HG03460 (cell line): ENCODE data around the gene VPS4B.
A peak's percentile ranks its signal among the peaks of the same experiment; 100 is the strongest.

ENCODE experiments used
- ATAC-seq: cut with Tn5 transposase; IDR thresholded peaks from one replicate; pipeline ENCODE4 v1.9.1; 2021; ENCODE audit not compliant: unreplicated experiment

The VPS4B gene

DNA sequence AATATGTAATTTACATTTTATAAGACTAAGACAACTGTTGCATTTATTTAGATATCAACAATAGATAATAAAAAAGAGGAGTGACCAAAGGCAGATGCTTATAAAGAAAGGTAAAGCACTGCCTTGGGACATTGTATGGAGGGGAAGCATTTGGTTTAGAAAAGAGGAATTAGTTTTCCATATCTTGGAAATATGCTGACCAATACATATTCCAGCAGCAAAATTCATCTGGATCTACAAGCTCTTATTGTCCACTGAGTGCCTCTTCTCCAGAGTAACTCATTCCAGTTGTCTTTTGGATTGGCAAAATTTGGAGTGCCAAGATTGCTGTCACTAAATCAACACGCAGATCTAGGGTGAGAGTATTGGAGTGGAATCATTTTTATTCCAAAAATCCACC, 8.9 kb upstream of the VPS4B start:
- ATAC-seq = no peak

DNA sequence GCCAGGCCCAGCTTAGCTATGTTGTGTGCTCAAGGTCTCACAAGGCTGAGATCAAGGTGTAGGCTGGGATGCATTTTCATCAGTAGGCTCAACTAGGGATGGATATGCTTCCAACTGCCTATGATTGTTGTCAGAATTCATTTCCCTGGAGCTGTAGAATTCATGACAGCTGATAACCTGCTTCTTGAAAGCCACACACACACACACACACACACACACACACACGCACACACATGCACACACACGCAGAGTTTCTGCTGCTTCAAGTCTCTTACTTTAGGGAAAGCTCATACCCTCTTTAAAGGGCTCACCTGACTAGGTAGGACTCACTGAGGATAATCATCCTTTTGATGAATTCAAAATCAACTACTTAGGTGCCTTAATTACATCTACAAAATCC, 8.2 kb upstream of the VPS4B start:
- no peak for ATAC-seq

DNA sequence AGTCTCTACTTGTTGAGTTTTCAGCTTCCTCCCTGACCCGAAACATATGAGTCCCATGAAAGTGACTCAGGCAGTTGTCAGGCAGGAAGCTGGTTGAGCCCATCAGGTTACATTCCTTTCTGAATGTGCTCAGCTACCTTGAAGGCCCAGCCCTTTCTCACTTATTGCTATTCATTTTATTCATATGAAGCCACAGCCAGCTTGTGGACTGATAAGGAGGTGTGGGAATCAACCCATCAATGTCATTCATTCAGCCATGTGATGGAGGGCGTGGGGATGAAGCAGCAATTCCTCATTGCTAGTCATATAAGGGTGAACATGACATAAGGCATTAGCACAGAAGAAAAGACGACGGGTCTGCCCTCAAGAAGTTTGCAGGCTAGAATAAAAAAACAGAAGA, 5.3 kb upstream of the VPS4B start:
- ATAC-seq = no peak

DNA sequence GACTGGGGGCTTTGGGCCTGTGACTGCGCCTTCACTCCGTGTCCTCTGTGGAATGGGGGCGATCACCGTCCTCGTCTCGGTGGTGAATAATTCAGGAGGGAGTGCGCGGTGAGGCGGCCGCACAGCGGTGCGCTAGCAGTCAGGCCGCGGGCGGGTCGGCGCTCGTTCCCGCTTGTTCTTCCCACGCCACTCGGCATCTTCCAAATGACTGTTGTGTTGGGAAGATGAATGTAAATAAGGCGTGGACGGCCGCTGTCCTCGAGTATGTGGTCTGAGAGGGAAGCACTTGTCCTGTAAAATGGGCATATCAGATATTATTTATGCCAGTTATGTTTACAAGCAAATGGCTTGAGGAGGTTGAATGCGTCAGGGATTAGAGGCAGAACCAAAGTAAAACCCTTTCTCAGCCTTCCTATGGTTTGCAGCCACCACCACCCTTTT, 608 bp upstream of the VPS4B start:
- ATAC-seq = peak; percentile 27

GRCh38 chr18:63421514-63421913, 762 bp downstream of the VPS4B start:
- ATAC-seq = no peak

GRCh38 chr18:63412953-63413352, 9.3 kb downstream of the VPS4B start:
- no peak for ATAC-seq

GRCh38 chr18:63410792-63411191, 11.5 kb downstream of the VPS4B start:
- no peak for ATAC-seq

GRCh38 chr18:63409301-63409700, 13.0 kb downstream of the VPS4B start:
- no peak for ATAC-seq

GRCh38 chr18:63407734-63408133, 14.5 kb downstream of the VPS4B start:
- no peak for ATAC-seq

GRCh38 chr18:63405986-63406385, 16.3 kb downstream of the VPS4B start:
- no peak for ATAC-seq

GRCh38 chr18:63402246-63403162, 19.8 kb downstream of the VPS4B start:
- ATAC-seq = no peak

DNA sequence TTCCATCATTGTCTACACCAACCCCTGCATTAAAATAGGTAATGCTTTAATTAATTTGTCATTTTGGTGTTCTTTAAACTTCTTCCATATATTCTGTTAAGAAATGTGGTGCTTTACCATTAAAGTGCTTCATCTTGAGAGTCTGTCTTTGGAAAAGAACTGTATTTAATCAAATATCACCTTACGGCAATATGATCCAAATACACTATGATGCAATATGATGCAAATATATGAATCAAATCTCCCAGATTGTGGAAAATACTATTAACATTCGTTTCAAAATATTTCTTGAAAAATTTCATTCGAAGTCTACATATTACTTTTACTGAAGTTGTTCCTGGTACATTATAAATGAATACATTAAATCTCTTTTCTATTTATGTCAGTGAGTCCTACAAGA, 23.0 kb downstream of the VPS4B start:
- no peak for ATAC-seq

DNA sequence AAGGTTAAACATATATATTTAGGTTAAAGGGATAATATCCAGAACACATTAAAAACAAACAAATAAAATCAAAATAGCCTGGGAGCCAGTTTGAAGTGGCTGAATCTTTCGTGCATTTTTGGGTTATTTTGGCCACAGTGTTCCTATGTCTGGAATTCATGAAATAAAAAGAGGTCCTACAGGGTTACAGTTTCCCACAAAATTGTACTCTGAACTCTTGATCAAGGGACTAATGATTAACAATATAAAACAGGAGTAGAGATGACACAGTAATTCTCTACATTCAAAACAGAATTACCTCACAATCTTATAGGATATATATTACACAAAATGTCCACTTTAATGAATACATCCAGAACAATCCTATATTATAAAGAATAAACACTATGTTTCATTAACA, 24.9 kb downstream of the VPS4B start:
- no peak for ATAC-seq

DNA sequence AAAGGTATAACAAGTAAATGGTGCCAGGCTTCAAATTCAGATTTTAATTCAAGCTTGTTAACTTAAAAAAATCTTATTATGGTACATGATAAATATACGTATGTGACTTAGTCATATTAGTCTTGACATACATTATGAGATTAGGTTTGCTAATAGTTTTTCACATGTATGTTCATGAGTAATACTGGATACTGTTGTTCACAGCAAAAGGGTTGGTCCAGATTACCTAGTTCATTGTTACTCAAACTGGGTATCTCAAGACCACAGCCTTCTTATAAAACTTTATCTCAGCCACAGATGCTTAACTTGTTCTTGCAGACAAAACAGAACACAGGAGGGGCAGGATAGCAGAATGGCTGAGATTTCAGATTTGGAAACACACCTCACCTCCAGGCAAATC, 26.8 kb downstream of the VPS4B start:
- no peak for ATAC-seq

DNA sequence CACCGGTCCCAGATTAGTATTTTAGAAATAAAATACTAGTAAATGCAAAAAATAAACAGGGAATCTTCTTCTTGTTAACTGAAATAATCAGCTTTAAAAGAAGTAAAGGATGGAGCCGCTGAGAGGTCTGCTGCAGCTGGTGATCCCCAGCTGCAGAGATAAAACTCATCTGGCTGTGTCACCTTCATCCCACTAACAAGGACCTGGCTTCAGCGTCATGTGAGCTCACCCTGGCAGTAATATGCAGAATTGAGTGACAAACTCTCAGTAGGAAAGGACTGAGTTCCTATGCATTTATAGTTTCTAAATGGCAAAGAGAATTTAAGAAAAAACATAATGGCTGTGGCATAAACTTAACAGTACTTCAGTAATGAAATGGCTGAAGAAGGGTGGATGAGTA, 27.3 kb downstream of the VPS4B start:
- no peak for ATAC-seq

- ATAC-seq = no peak
Observed at GRCh38 chr18:63387861-63388260, 34.4 kb downstream of the VPS4B start.

GRCh38 chr18:63382843-63383242, 39.4 kb downstream of the VPS4B start:
- no peak for ATAC-seq

DNA sequence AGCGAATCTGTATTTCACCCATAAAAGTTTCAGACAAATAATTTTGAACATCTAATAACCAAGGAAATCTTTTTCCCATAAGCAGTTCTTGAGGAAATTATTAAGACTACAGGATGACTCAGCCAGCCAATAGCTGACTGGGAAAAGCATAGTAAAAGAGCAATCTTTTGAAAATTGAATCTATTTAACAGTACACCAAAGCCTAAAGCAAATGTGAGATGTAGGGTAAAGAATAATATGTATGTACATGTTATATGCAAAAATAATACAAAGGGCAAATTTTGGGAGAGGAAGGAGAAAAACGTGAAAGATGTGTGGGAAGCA, 42.7 kb downstream of the VPS4B start:
- no peak for ATAC-seq

- no peak for ATAC-seq
Observed at GRCh38 chr18:63378919-63379638, 43.2 kb downstream of the VPS4B start.

GRCh38 chr18:63377275-63377980, 44.8 kb downstream of the VPS4B start:
- no peak for ATAC-seq

DNA sequence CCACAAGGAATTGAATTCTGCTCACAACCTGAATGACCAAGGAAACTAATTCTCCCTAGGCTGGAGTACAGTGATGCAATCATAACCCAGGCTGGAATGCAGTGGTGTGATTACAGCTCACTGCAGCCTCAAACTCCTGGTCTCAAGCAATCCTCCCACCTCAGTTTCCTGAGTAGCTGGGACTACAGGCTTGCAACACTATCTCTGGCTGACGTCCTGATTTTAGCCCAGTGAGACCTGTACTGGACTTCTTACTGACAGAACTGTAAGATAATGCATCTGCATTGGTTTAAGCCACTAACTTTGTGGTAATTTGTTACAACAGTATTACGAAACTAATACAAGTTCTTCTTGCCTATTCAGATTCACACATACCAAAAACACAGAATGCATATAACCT, 45.7 kb downstream of the VPS4B start:
- no peak for ATAC-seq

GRCh38 chr18:63374540-63374939, 47.7 kb downstream of the VPS4B start:
- no peak for ATAC-seq
